PC-3 (cell line): Measurements from ENCODE around the gene GALNT2. TPM values are rescaled to one million over a fixed set of nuclear protein-coding genes. Genes with fewer than 3 reads are reported as not detected.

Source experiments
- ATAC-seq: fragments of 200-7000 bp; cut with Tn5 transposase; 2 replicates; pipeline ENCODE4 v1.9.1; 2020; ENCODE audit warnings: mild to moderate bottlenecking, moderate library complexity
- BruUV-seq: library from RNA; stranded (reverse); fragments of 400-500 nt; replicated peaks from 2 replicates; lab custom pipeline; 2021; lab: Mats Ljungman, UMichigan
- CTCF ChIA-PET: fragments of 300-600 bp; sonication (Branson Sonifier 250); formaldehyde crosslinking; loops from one replicate; lab custom pipeline; 2022; ENCODE audit warnings: antibody characterized with exemption; lab: Charles Lee
- POLR2A ChIA-PET: fragments of 300-600 bp; sonication (Branson Sonifier 250); formaldehyde crosslinking; loops from one replicate; lab custom pipeline; 2022; ENCODE audit warnings: antibody characterized with exemption; ENCODE audit not compliant: unreplicated experiment; lab: Charles Lee
- DNase-seq: peaks from one replicate; pipeline ENCODE4 v3.0.0-alpha.2; 2015
- H2AFZ ChIP-seq: fragments of 300-600 bp; sonication (generic); 2 replicates; pipeline ENCODE4 v1.6.0; 2016; ENCODE audit warnings: antibody characterized with exemption, low read length
- H3F3A ChIP-seq: fragments of 300-600 bp; sonication (generic); one replicate; pipeline ENCODE4 v1.6.0; 2017; ENCODE audit warnings: antibody characterized with exemption, low read length, control low read depth, mild to moderate bottlenecking; ENCODE audit not compliant: unreplicated experiment
- H3K27ac ChIP-seq: fragments of 300-600 bp; sonication (generic); 2 replicates; pipeline ENCODE4 v1.5.1; 2016; ENCODE audit warnings: mild to moderate bottlenecking, low read length
- H3K27me3 ChIP-seq: fragments of 300-600 bp; sonication (generic); 2 replicates; pipeline ENCODE4 v1.6.1; 2016; ENCODE audit warnings: low read length, mixed read lengths
- H3K36me3 ChIP-seq: fragments of 300-600 bp; sonication (generic); 2 replicates; pipeline ENCODE4 v1.6.1; 2016; ENCODE audit warnings: low read depth, mixed run types, low read length, mixed read lengths
- H3K4me1 ChIP-seq: fragments of 300-600 bp; sonication (generic); 2 replicates; pipeline ENCODE4 v1.5.1; 2016; ENCODE audit warnings: low read length; ENCODE audit not compliant: insufficient read depth
- H3K4me2 ChIP-seq: fragments of 300-600 bp; sonication (generic); 2 replicates; pipeline ENCODE4 v1.6.0; 2016; ENCODE audit warnings: low read length
- H3K4me3 ChIP-seq: fragments of 300-600 bp; sonication (generic); 2 replicates; pipeline ENCODE4 v1.5.1; 2016; ENCODE audit warnings: mild to moderate bottlenecking, low read length, mixed read lengths
- H3K79me2 ChIP-seq: fragments of 300-600 bp; sonication (generic); 2 replicates; pipeline ENCODE4 v1.6.1; 2017; ENCODE audit warnings: low read length, mixed read lengths
- H3K9ac ChIP-seq: fragments of 300-600 bp; sonication (generic); 2 replicates; pipeline ENCODE4 v1.6.0; 2016; ENCODE audit warnings: mild to moderate bottlenecking, low read length
- H3K9me2 ChIP-seq: fragments of 300-600 bp; sonication (generic); replicated peaks from 2 replicates; pipeline ENCODE4 v1.6.1; 2016; ENCODE audit warnings: mixed run types, low read length, mixed read lengths
- H3K9me3 ChIP-seq: fragments of 300-600 bp; sonication (generic); 2 replicates; pipeline ENCODE4 v1.6.1; 2016; ENCODE audit warnings: low read length, mixed read lengths
- H4K20me1 ChIP-seq: fragments of 300-600 bp; sonication (generic); 2 replicates; pipeline ENCODE4 v1.6.1; 2016; ENCODE audit warnings: low read length, mixed read lengths
- CTCF ChIP-seq: fragments of 300-600 bp; sonication (generic); conservative IDR thresholded peaks from 2 replicates; pipeline ENCODE4 v1.5.1; 2017; ENCODE audit warnings: antibody characterized with exemption, low read depth, mild to moderate bottlenecking, low read length
- EZH2 ChIP-seq: fragments of 300-600 bp; sonication (generic); IDR thresholded peaks from one replicate; pipeline ENCODE4 v1.6.1; 2017; ENCODE audit warnings: antibody characterized with exemption, mild to moderate bottlenecking, low read length; ENCODE audit not compliant: unreplicated experiment
- EZH2phosphoT487 ChIP-seq: fragments of 300-600 bp; sonication (generic); IDR thresholded peaks from 2 replicates; pipeline ENCODE4 v1.6.1; 2018; ENCODE audit warnings: mild to moderate bottlenecking, antibody characterized with exemption, low read length, borderline replicate concordance
- intact Hi-C: fragments of 100-400 bp; cut with micrococcal nuclease; formaldehyde crosslinking; loops from 2 replicates; pipeline ENCODE4 v1.9.0; 2023
- total RNA-seq: library from RNA; depleted of rRNA; stranded (reverse); fragments of >200 nt; gene quantifications from 2 replicates; pipeline ENCODE4 v1.2.3, GENCODE V29; 2014

The GALNT2 gene
- total RNA-seq, 1 experiment from 2014 or later = 182 TPM

- H3K79me2 ChIP-seq = peaks cover 99% of the 10 kb centered on the region
- intact Hi-C loops = loop anchor here (1.0 kb wide), 2 partner anchors 11 to 31 kb away; no protein-coding TSS in a partner anchor
- no peak for TF ChIP-seq EZH2
- no peak for TF ChIP-seq EZH2phosphoT487
- TF ChIP-seq CTCF = no peak
- peaks cover 60% of the 10 kb centered on the region for H4K20me1 ChIP-seq
- ATAC-seq = peak; percentile 2; the same call in 1 of the 2 replicates
- peak overlapping the region; percentile 91 for H3K27ac ChIP-seq
- peaks cover 4% of the 10 kb centered on the region for H3F3A ChIP-seq
- H3K9me3 ChIP-seq = no peaks in the 10 kb centered on the region
- H3K4me1 ChIP-seq = peaks cover 69% of the 10 kb centered on the region
- ChIA-PET POLR2A (no interaction called here), CTCF (no interaction called here)
- no peak overlapping the region for H3K4me3 ChIP-seq
- no peaks in the 10 kb centered on the region for H3K27me3 ChIP-seq
- peak overlapping the region; percentile 5 for H3K9ac ChIP-seq
- no peak for DNase-seq
- peaks cover 17% of the 10 kb centered on the region for H3K36me3 ChIP-seq
- no peak overlapping the region for H2AFZ ChIP-seq
- peak overlapping the region; percentile 77 for H3K4me2 ChIP-seq
- no peaks in the 10 kb centered on the region for H3K9me2 ChIP-seq
- TSS peak; percentile 31 for BruUV-seq
These were observed 5.8 kb downstream of the GALNT2 start for GRCh38 chr1:230072866-230073265.

GRCh38 chr1:230073371-230074035 lies 6.5 kb downstream of the GALNT2 start:
- ATAC-seq (peak; percentile 87), DNase-seq (peak; percentile 99)
- Histone ChIP-seq H3K27ac (peak overlapping the region; percentile 91), H4K20me1 (peaks cover 60% of the 10 kb centered on the region), H3K9me2 (no peaks in the 10 kb centered on the region), H3K4me1 (peaks cover 76% of the 10 kb centered on the region), H3K79me2 (peaks cover 99% of the 10 kb centered on the region), H3K9me3 (no peaks in the 10 kb centered on the region), H3K4me2 (peak overlapping the region; percentile 77), H3K27me3 (no peaks in the 10 kb centered on the region), H3F3A (peaks cover 4% of the 10 kb centered on the region), H3K9ac (peak overlapping the region; percentile 64), H2AFZ (no peak overlapping the region), H3K4me3 (peak overlapping the region; percentile 36), H3K36me3 (peaks cover 20% of the 10 kb centered on the region)
- no peak for TF ChIP-seq EZH2phosphoT487
- no peak for TF ChIP-seq EZH2
- TF ChIP-seq CTCF = no peak; the same call in 1 of the 2 replicates
- CTCF ChIA-PET = interaction anchor here (0.6 to 1.0 kb wide), 3 partner anchors 32 to 692 kb away, joined by 3 read pairs; no protein-coding TSS in a partner anchor
- intact Hi-C loops = loop anchor here (1.0 kb wide), 2 partner anchors 11 to 31 kb away; no protein-coding TSS in a partner anchor
- BruUV-seq = no TSS peak
- POLR2A ChIA-PET = interaction anchor here (1.0 kb wide), 1 partner anchor 31 kb away, joined by 8 read pairs; no protein-coding TSS in a partner anchor

GRCh38 chr1:230074270-230074669 lies 7.2 kb downstream of the GALNT2 start:
- peak overlapping the region; percentile 77 for H3K4me2 ChIP-seq
- no peak overlapping the region for H2AFZ ChIP-seq
- TF ChIP-seq EZH2 = no peak
- TF ChIP-seq CTCF = peak; percentile 38; the same call in 1 of the 2 replicates
- ATAC-seq = no peak
- H4K20me1 ChIP-seq = peaks cover 58% of the 10 kb centered on the region
- H3K4me1 ChIP-seq = peaks cover 75% of the 10 kb centered on the region
- H3F3A ChIP-seq = peaks cover 4% of the 10 kb centered on the region
- H3K9me2 ChIP-seq = no peaks in the 10 kb centered on the region
- DNase-seq = no peak
- peak overlapping the region; percentile 36; the same call in 1 of the 2 replicates for H3K4me3 ChIP-seq
- peaks cover 99% of the 10 kb centered on the region for H3K79me2 ChIP-seq
- H3K9me3 ChIP-seq = no peaks in the 10 kb centered on the region
- ChIA-PET CTCF (interaction anchor here (0.6 to 1.0 kb wide), 2 partner anchors 31 to 692 kb away, joined by 3 read pairs; no protein-coding TSS in a partner anchor), POLR2A (interaction anchor here (0.6 to 1.0 kb wide), 2 partner anchors 30 to 60 kb away, joined by 3 to 8 read pairs; no protein-coding TSS in a partner anchor)
- H3K27me3 ChIP-seq = no peaks in the 10 kb centered on the region
- intact Hi-C loops = no loop called here
- peak overlapping the region; percentile 91 for H3K27ac ChIP-seq
- BruUV-seq = no TSS peak
- H3K9ac ChIP-seq = peak overlapping the region; percentile 64
- peaks cover 21% of the 10 kb centered on the region for H3K36me3 ChIP-seq
